NCI-H460 (cell line): ENCODE results near the gene STT3B. TPM values are rescaled to one million over a fixed set of nuclear protein-coding genes. Genes with fewer than 3 reads are reported as not detected.
"Not testable (repeated sequence)": the region's sequence is repeated elsewhere in the genome, so short reads cannot be mapped to it uniquely, and the experiment has no call there.

ENCODE experiments used
- DNase-seq: peaks from one replicate; pipeline ENCODE4 v3.0.0-alpha.2; 2016; ENCODE audit warnings: low read depth; ENCODE audit errors: extremely low read depth
- polyA plus RNA-seq: library from polyadenylated mRNA; depleted of rRNA; stranded (reverse); fragments of >200 nt; gene quantifications from 2 replicates; pipeline ENCODE4 v1.2.3, GENCODE V29; 2014; cell fraction: nucleus; rRNA removed
- total RNA-seq: library from RNA; depleted of rRNA; stranded (reverse); fragments of >200 nt; shearing (Covaris generic); gene quantifications from 2 replicates; pipeline ENCODE4 v1.2.3, GENCODE V29; 2014; rRNA removed

Gene STT3B
- total RNA-seq, result 156 and 176 TPM in 2 replicates
- polyA plus RNA-seq, result 110 and 151 TPM in 2 replicates

GRCh38 chr3:31532587-31533168 is at the start of gene STT3B:
STT3B (plus strand) TSS chr3:31532925; CDS start chr3:31532999, 74 bp downstream.
- DNase-seq, result peak; percentile 70

GRCh38 chr3:31483776-31484175 is 48.9 kb upstream of the STT3B start:
- no peak for DNase-seq

- DNase-seq, result no peak
These were observed 47.5 kb upstream of the STT3B start for GRCh38 chr3:31485196-31485595.

GRCh38 chr3:31486865-31487533 is 45.7 kb upstream of the STT3B start:
- no peak for DNase-seq

- no peak for DNase-seq
These were observed 44.2 kb upstream of the STT3B start for GRCh38 chr3:31488475-31489017.

- no peak for DNase-seq
These were observed 42.2 kb upstream of the STT3B start for GRCh38 chr3:31490502-31490901.

- no peak for DNase-seq
These were observed 41.1 kb upstream of the STT3B start for GRCh38 chr3:31491660-31492059.

- DNase-seq, result no peak
These were observed 39.6 kb upstream of the STT3B start for GRCh38 chr3:31493149-31493548.

- DNase-seq, result no peak
These were observed 36.6 kb upstream of the STT3B start for GRCh38 chr3:31495971-31496665.

- no peak for DNase-seq
These were observed 33.9 kb upstream of the STT3B start for GRCh38 chr3:31498791-31499190.

GRCh38 chr3:31499281-31499680 is 33.4 kb upstream of the STT3B start:
- DNase-seq, result no peak

GRCh38 chr3:31502803-31503221 is 29.9 kb upstream of the STT3B start:
- no peak for DNase-seq

- no peak for DNase-seq
These were observed 29.3 kb upstream of the STT3B start for GRCh38 chr3:31503456-31503855.

GRCh38 chr3:31504230-31504629 is 28.5 kb upstream of the STT3B start:
- DNase-seq, result no peak

- no peak for DNase-seq
These were observed 27.2 kb upstream of the STT3B start for GRCh38 chr3:31505371-31506048.

GRCh38 chr3:31506515-31506914 is 26.2 kb upstream of the STT3B start:
- DNase-seq, result not testable (repeated sequence)

- DNase-seq, result no peak
These were observed 24.1 kb upstream of the STT3B start for GRCh38 chr3:31508452-31509146.

GRCh38 chr3:31509147-31509728 is 23.5 kb upstream of the STT3B start:
- DNase-seq, result no peak

GRCh38 chr3:31514570-31514969 is 18.2 kb upstream of the STT3B start:
- no peak for DNase-seq
